ENCODE data around the gene KRTAP4-7. TPM values are rescaled to one million over a fixed set of nuclear protein-coding genes. Genes with fewer than 3 reads are reported as not detected.
"Not testable (repeated sequence)": the region's sequence is repeated elsewhere in the genome, so short reads cannot be mapped to it uniquely, and the experiment has no call there.

KRTAP4-7 gene
- polyA plus RNA-seq, 4 donors: not detected

- Histone ChIP-seq H3K36me3 (ENCODE audit: control insufficient read depth in 3 of 3, insufficient read depth in 2 of 3, low read depth in 1 of 3, low read length in 3 of 3) (no peaks in the 10 kb centered on the region), H3K27me3 (ENCODE audit: control insufficient read depth in 3 of 3, insufficient read depth in 3 of 3, low read length in 3 of 3) (peaks cover 0 to 3% (median 0%) of the 10 kb centered on the region in 3 donors), H3K27ac (ENCODE audit: low read depth in 1 of 3, low read length in 2 of 3) (no peak overlapping the region), H3K4me1 (ENCODE audit: control insufficient read depth in 3 of 3, insufficient read depth in 2 of 3, low read depth in 1 of 3, low read length in 2 of 3) (no peaks in the 10 kb centered on the region), H3K9me3 (ENCODE audit: control insufficient read depth in 2 of 2, insufficient read depth in 1 of 2, low read depth in 1 of 2, low read length in 1 of 2) (no peaks in the 10 kb centered on the region), H3K4me3 (ENCODE audit: low read depth in 1 of 3, low read length in 3 of 3) (no peak overlapping the region)
- FAIRE-seq (no peak), DNase-seq (no peak)
- 84 to 90% (median 89%) methylated on average over 5 of the region's 5 CpGs for WGBS, 3 donors
Observed at GRCh38 chr17:41071606-41072360, 12.2 kb upstream of the KRTAP4-7 start.

- H3K4me1 ChIP-seq (ENCODE audit: control insufficient read depth in 3 of 3, insufficient read depth in 2 of 3, low read depth in 1 of 3, low read length in 2 of 3): no peaks in the 10 kb centered on the region
- H3K4me3 ChIP-seq (ENCODE audit: low read depth in 1 of 3, low read length in 3 of 3): no peak overlapping the region
- DNase-seq (no peak), FAIRE-seq (no peak)
- peaks cover 0 to 3% (median 0%) of the 10 kb centered on the region in 3 donors for H3K27me3 ChIP-seq (ENCODE audit: control insufficient read depth in 3 of 3, insufficient read depth in 3 of 3, low read length in 3 of 3)
- 88 to 93% (median 89%) methylated on average over 2 of the region's 2 CpGs for WGBS, 3 donors
- H3K36me3 ChIP-seq (ENCODE audit: control insufficient read depth in 3 of 3, insufficient read depth in 2 of 3, low read depth in 1 of 3, low read length in 3 of 3): no peaks in the 10 kb centered on the region
- H3K9me3 ChIP-seq (ENCODE audit: control insufficient read depth in 2 of 2, insufficient read depth in 1 of 2, low read depth in 1 of 2, low read length in 1 of 2): no peaks in the 10 kb centered on the region
- no peak overlapping the region for H3K27ac ChIP-seq (ENCODE audit: low read depth in 1 of 3, low read length in 2 of 3)
Observed at GRCh38 chr17:41073676-41074075, 10.3 kb upstream of the KRTAP4-7 start.

DNA sequence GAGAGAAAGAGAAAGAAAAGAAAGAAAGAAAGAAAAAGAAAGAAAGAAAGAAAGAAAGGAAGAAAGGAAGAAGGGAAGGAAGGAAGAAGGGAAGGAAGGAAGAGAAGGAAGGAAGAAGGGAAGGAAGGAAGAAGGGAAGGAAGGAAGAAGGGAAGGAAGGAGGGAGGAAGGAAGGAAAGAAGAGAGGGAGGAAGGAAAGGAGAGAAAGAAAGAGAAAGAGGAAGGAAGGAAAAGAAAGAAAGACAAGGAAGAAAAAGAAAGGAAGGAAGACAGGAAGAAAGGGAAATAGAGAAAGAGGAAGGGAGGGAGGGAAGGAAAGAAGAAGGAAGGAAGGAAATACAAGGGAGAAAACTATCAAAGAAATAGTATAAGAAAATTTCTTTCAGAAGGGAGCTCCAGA lies 7.2 kb upstream of the KRTAP4-7 start:
- FAIRE-seq (no peak), DNase-seq (no peak)
- H3K4me3 ChIP-seq (ENCODE audit: low read depth in 1 of 3, low read length in 3 of 3): no peak overlapping the region
- no peaks in the 10 kb centered on the region for H3K4me1 ChIP-seq (ENCODE audit: control insufficient read depth in 3 of 3, insufficient read depth in 2 of 3, low read depth in 1 of 3, low read length in 2 of 3)
- peaks cover 0 to 3% (median 3%) of the 10 kb centered on the region in 3 donors for H3K27me3 ChIP-seq (ENCODE audit: control insufficient read depth in 3 of 3, insufficient read depth in 3 of 3, low read length in 3 of 3)
- no peak overlapping the region for H3K27ac ChIP-seq (ENCODE audit: low read depth in 1 of 3, low read length in 2 of 3)
- H3K36me3 ChIP-seq (ENCODE audit: control insufficient read depth in 3 of 3, insufficient read depth in 2 of 3, low read depth in 1 of 3, low read length in 3 of 3): no peaks in the 10 kb centered on the region
- no peaks in the 10 kb centered on the region for H3K9me3 ChIP-seq (ENCODE audit: control insufficient read depth in 2 of 2, insufficient read depth in 1 of 2, low read depth in 1 of 2, low read length in 1 of 2)

DNA sequence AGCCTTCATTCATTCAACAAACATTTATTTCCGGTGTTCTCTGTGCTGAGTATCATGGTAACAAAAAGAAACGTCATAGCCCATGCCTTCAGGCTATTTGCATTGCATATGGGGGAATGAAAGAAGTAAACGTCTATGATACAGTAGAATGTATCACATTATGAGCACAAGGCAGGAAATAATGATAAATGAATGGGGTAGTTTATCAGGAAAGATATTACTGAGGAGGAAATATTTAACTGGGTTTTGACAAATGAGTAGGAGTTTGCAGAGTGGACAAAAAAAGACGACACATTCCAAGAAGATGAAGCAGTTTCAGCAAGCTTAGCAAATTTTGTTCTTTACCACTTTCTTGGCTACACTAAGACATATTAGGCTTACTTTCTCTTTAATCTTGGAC lies 1.3 kb upstream of the KRTAP4-7 start:
- no peaks in the 10 kb centered on the region for H3K36me3 ChIP-seq (ENCODE audit: control insufficient read depth in 3 of 3, insufficient read depth in 2 of 3, low read depth in 1 of 3, low read length in 3 of 3)
- H3K4me1 ChIP-seq (ENCODE audit: control insufficient read depth in 3 of 3, insufficient read depth in 2 of 3, low read depth in 1 of 3, low read length in 2 of 3): no peaks in the 10 kb centered on the region
- no peak overlapping the region for H3K4me3 ChIP-seq (ENCODE audit: low read depth in 1 of 3, low read length in 3 of 3)
- peaks cover 0 to 3% (median 2%) of the 10 kb centered on the region in 3 donors for H3K27me3 ChIP-seq (ENCODE audit: control insufficient read depth in 3 of 3, insufficient read depth in 3 of 3, low read length in 3 of 3)
- no peak for FAIRE-seq
- H3K27ac ChIP-seq (ENCODE audit: low read depth in 1 of 3, low read length in 2 of 3): no peak overlapping the region
- 41 to 62% (median 55%) methylated on average over 4 of the region's 4 CpGs for WGBS, 3 donors
- no peaks in the 10 kb centered on the region for H3K9me3 ChIP-seq (ENCODE audit: control insufficient read depth in 2 of 2, insufficient read depth in 1 of 2, low read depth in 1 of 2, low read length in 1 of 2)
- DNase-seq: no peak

GRCh38 chr17:41083427-41083826 lies 523 bp upstream of the KRTAP4-7 start:
- WGBS, 3 donors: 59 to 79% (median 73%) methylated on average over 2 of the region's 2 CpGs
- not testable (repeated sequence) for H3K9me3 ChIP-seq (ENCODE audit: control insufficient read depth in 2 of 2, insufficient read depth in 1 of 2, low read depth in 1 of 2, low read length in 1 of 2); FAIRE-seq; H3K27ac ChIP-seq (ENCODE audit: low read depth in 1 of 3, low read length in 2 of 3); H3K4me3 ChIP-seq (ENCODE audit: low read depth in 1 of 3, low read length in 3 of 3); H3K27me3 ChIP-seq (ENCODE audit: control insufficient read depth in 3 of 3, insufficient read depth in 3 of 3, low read length in 3 of 3); DNase-seq; H3K36me3 ChIP-seq (ENCODE audit: control insufficient read depth in 3 of 3, insufficient read depth in 2 of 3, low read depth in 1 of 3, low read length in 3 of 3); H3K4me1 ChIP-seq (ENCODE audit: control insufficient read depth in 3 of 3, insufficient read depth in 2 of 3, low read depth in 1 of 3, low read length in 2 of 3)

GRCh38 chr17:41088760-41089352 lies 4.9 kb downstream of the KRTAP4-7 start:
- DNase-seq; H3K36me3 ChIP-seq (ENCODE audit: control insufficient read depth in 3 of 3, insufficient read depth in 2 of 3, low read depth in 1 of 3, low read length in 3 of 3); H3K9me3 ChIP-seq (ENCODE audit: control insufficient read depth in 2 of 2, insufficient read depth in 1 of 2, low read depth in 1 of 2, low read length in 1 of 2); H3K27me3 ChIP-seq (ENCODE audit: control insufficient read depth in 3 of 3, insufficient read depth in 3 of 3, low read length in 3 of 3); H3K4me3 ChIP-seq (ENCODE audit: low read depth in 1 of 3, low read length in 3 of 3); H3K27ac ChIP-seq (ENCODE audit: low read depth in 1 of 3, low read length in 2 of 3); H3K4me1 ChIP-seq (ENCODE audit: control insufficient read depth in 3 of 3, insufficient read depth in 2 of 3, low read depth in 1 of 3, low read length in 2 of 3); FAIRE-seq: not testable (repeated sequence)
- WGBS, 3 donors: 55 to 78% (median 62%) methylated on average over 4 of the region's 4 CpGs

DNA sequence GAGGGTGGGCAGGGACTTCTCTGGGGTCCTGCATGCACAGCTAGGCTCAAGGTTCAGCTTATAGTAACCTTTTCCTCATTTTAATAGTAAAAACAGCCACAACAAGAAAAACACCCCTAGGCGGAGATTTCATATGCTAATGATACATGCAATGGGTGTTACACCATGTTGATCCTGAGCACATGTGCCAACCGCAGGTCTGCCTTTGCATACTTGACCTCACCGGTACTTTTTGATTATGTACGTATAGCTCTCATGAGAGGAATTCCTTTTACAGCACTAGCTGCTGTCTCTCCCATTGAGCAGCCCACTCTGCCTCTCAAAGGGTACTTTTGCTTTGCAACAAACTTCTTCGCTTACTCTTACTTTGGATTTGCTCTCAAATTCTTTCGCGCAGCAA lies 12.1 kb downstream of the KRTAP4-7 start:
- Histone ChIP-seq H3K36me3 (ENCODE audit: control insufficient read depth in 3 of 3, insufficient read depth in 2 of 3, low read depth in 1 of 3, low read length in 3 of 3) (no peaks in the 10 kb centered on the region), H3K4me3 (ENCODE audit: low read depth in 1 of 3, low read length in 3 of 3) (no peak overlapping the region), H3K9me3 (ENCODE audit: control insufficient read depth in 2 of 2, insufficient read depth in 1 of 2, low read depth in 1 of 2, low read length in 1 of 2) (no peaks in the 10 kb centered on the region), H3K27me3 (ENCODE audit: control insufficient read depth in 3 of 3, insufficient read depth in 3 of 3, low read length in 3 of 3) (peaks cover 0 to 7% (median 2%) of the 10 kb centered on the region in 3 donors), H3K27ac (ENCODE audit: low read depth in 1 of 3, low read length in 2 of 3) (no peak overlapping the region), H3K4me1 (ENCODE audit: control insufficient read depth in 3 of 3, insufficient read depth in 2 of 3, low read depth in 1 of 3, low read length in 2 of 3) (no peaks in the 10 kb centered on the region)
- WGBS, 3 donors: 85 to 91% (median 86%) methylated on average over 7 of the region's 7 CpGs
- FAIRE-seq: no peak
- no peak for DNase-seq

- no peak within 1 kb of the TSS for H3K27ac ChIP-seq (ENCODE audit: low read depth in 1 of 3, low read length in 2 of 3)
- H3K36me3 ChIP-seq (ENCODE audit: control insufficient read depth in 3 of 3, insufficient read depth in 2 of 3, low read depth in 1 of 3, low read length in 3 of 3): no peaks in the 10 kb centered on the region
- WGBS, 3 donors: 35 to 75% (median 47%) methylated on average over 4 of the region's 4 CpGs
- FAIRE-seq (no peak), DNase-seq (no peak)
- peaks cover 0 to 7% (median 2%) of the 10 kb centered on the region in 3 donors for H3K27me3 ChIP-seq (ENCODE audit: control insufficient read depth in 3 of 3, insufficient read depth in 3 of 3, low read length in 3 of 3)
- H3K4me3 ChIP-seq (ENCODE audit: low read depth in 1 of 3, low read length in 3 of 3): no peak within 1 kb of the TSS
- H3K9me3 ChIP-seq (ENCODE audit: control insufficient read depth in 2 of 2, insufficient read depth in 1 of 2, low read depth in 1 of 2, low read length in 1 of 2): no peaks in the 10 kb centered on the region
- no peaks in the 10 kb centered on the region for H3K4me1 ChIP-seq (ENCODE audit: control insufficient read depth in 3 of 3, insufficient read depth in 2 of 3, low read depth in 1 of 3, low read length in 2 of 3)
Observed at GRCh38 chr17:41098042-41098441, 14.1 kb downstream of the KRTAP4-7 start, which contains the start of gene KRTAP4-8. Gene KRTAP4-8 (minus strand): TSS chr17:41098142. CDS start chr17:41098084, 58 bp downstream.

All from small intestine (tissue), 7 donors.